ENCODE data around the gene ATP2B1.

ATP2B1 gene

GRCh38 chr12:89669197-89669596 is 39.4 kb downstream of the ATP2B1 start:
- TF ChIP-seq FOXP2 (optimal IDR thresholded peaks at IDR 0.05; ENCODE audit: borderline replicate concordance, extremely low read depth, extremely low read length, insufficient read depth) (no peak), POLR2AphosphoS5 (IDR thresholded peaks at IDR 0.05; ENCODE audit: low read depth, low read length) (no peak), SIN3A (IDR thresholded peaks at IDR 0.05; ENCODE audit: borderline replicate concordance, insufficient read depth, low read length) (no peak)

- TF ChIP-seq SIN3A (IDR thresholded peaks at IDR 0.05; ENCODE audit: borderline replicate concordance, insufficient read depth, low read length) (no peak), TAF1 (IDR thresholded peaks at IDR 0.05; ENCODE audit: borderline replicate concordance, insufficient read depth, low read length) (no peak), POLR2AphosphoS5 (IDR thresholded peaks at IDR 0.05; ENCODE audit: low read depth, low read length) (no peak), FOXP2 (optimal IDR thresholded peaks at IDR 0.05; ENCODE audit: borderline replicate concordance, extremely low read depth, extremely low read length, insufficient read depth) (no peak)
- TF ChIP-seq, protein P1, sequence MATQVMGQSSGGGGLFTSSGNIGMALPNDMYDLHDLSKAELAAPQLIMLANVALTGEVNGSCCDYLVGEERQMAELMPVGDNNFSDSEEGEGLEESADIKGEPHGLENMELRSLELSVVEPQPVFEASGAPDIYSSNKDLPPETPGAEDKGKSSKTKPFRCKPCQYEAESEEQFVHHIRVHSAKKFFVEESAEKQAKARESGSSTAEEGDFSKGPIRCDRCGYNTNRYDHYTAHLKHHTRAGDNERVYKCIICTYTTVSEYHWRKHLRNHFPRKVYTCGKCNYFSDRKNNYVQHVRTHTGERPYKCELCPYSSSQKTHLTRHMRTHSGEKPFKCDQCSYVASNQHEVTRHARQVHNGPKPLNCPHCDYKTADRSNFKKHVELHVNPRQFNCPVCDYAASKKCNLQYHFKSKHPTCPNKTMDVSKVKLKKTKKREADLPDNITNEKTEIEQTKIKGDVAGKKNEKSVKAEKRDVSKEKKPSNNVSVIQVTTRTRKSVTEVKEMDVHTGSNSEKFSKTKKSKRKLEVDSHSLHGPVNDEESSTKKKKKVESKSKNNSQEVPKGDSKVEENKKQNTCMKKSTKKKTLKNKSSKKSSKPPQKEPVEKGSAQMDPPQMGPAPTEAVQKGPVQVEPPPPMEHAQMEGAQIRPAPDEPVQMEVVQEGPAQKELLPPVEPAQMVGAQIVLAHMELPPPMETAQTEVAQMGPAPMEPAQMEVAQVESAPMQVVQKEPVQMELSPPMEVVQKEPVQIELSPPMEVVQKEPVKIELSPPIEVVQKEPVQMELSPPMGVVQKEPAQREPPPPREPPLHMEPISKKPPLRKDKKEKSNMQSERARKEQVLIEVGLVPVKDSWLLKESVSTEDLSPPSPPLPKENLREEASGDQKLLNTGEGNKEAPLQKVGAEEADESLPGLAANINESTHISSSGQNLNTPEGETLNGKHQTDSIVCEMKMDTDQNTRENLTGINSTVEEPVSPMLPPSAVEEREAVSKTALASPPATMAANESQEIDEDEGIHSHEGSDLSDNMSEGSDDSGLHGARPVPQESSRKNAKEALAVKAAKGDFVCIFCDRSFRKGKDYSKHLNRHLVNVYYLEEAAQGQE (IDR thresholded peaks at IDR 0.05; ENCODE audit: insufficient read depth in 1 of 2, low read depth in 2 of 2, low read length in 2 of 2) = no peak
Measured at GRCh38 chr12:89665556-89665955, 43.1 kb downstream of the ATP2B1 start.

GRCh38 chr12:89664441-89664840 is 44.2 kb downstream of the ATP2B1 start:
- TF ChIP-seq POLR2AphosphoS5 (IDR thresholded peaks at IDR 0.05; ENCODE audit: low read depth, low read length) (no peak), SIN3A (IDR thresholded peaks at IDR 0.05; ENCODE audit: borderline replicate concordance, insufficient read depth, low read length) (no peak), TAF1 (IDR thresholded peaks at IDR 0.05; ENCODE audit: borderline replicate concordance, insufficient read depth, low read length) (no peak), FOXP2 (optimal IDR thresholded peaks at IDR 0.05; ENCODE audit: borderline replicate concordance, extremely low read depth, extremely low read length, insufficient read depth) (no peak)
- TF ChIP-seq, protein P1 (IDR thresholded peaks at IDR 0.05; ENCODE audit: insufficient read depth in 1 of 2, low read depth in 2 of 2, low read length in 2 of 2) = no peak

DNA sequence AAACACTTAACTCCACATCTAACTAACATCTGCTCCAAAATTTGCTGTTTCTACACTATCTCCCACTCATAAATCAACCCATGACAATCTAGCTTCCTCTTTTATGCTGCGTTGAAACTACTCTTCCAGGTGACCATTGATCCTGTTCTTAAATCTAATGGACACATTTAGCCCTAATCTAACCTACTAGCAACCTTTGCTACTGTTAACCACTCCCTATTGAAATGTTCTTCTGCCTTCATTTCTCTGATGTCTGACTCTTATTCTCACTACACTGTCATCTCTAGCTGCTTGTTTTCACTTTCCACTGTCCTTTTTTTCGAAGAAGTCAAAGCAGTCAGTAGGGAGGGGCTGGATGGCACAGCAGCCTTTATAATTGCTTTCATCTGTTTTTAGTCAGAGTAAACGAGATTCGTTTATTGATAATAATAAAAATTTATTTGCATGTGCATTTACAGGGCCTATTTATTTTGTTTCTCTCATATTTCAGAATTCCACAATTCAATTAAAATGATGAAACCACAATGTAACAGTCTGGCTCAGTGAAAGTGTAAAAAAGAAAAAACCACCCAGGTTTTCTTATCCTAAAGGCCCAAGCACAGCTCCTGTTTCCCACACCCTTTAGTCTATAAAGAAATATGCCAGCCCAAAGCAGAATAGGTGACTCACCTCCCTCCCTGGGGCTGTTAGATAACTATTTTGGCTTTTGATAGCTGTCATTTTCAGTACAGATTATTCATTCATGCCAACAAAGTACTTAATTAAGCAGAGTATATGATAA is 44.9 kb downstream of the ATP2B1 start:
- no peak for TF ChIP-seq FOXP2 (optimal IDR thresholded peaks at IDR 0.05; ENCODE audit: borderline replicate concordance, extremely low read depth, extremely low read length, insufficient read depth)
- TF ChIP-seq, protein P1 (IDR thresholded peaks at IDR 0.05; ENCODE audit: insufficient read depth in 1 of 2, low read depth in 2 of 2, low read length in 2 of 2) = no peak
- no peak for TF ChIP-seq POLR2AphosphoS5 (IDR thresholded peaks at IDR 0.05; ENCODE audit: low read depth, low read length)
- TF ChIP-seq SIN3A (IDR thresholded peaks at IDR 0.05; ENCODE audit: borderline replicate concordance, insufficient read depth, low read length) = no peak
- no peak for TF ChIP-seq TAF1 (IDR thresholded peaks at IDR 0.05; ENCODE audit: borderline replicate concordance, insufficient read depth, low read length)

GRCh38 chr12:89662623-89663022 is 46.0 kb downstream of the ATP2B1 start:
- TF ChIP-seq TAF1 (IDR thresholded peaks at IDR 0.05; ENCODE audit: borderline replicate concordance, insufficient read depth, low read length) (no peak), POLR2AphosphoS5 (IDR thresholded peaks at IDR 0.05; ENCODE audit: low read depth, low read length) (no peak), FOXP2 (optimal IDR thresholded peaks at IDR 0.05; ENCODE audit: borderline replicate concordance, extremely low read depth, extremely low read length, insufficient read depth) (no peak), SIN3A (IDR thresholded peaks at IDR 0.05; ENCODE audit: borderline replicate concordance, insufficient read depth, low read length) (no peak)
- TF ChIP-seq, protein P1 (IDR thresholded peaks at IDR 0.05; ENCODE audit: insufficient read depth in 1 of 2, low read depth in 2 of 2, low read length in 2 of 2) = no peak
